Heart left ventricle (tissue), 11 donors: ENCODE results near the gene TRAF3. TPM values are rescaled to one million over a fixed set of nuclear protein-coding genes. Genes with fewer than 3 reads are reported as not detected.

Source experiments
- polyA plus RNA-seq, 2 donors: library from polyadenylated mRNA; stranded (reverse); fragments of 200-250 nt; gene quantifications; one replicate each; pipeline ENCODE4 v1.2.3, GENCODE V29; 2013
- total RNA-seq, 9 donors: library from RNA; depleted of rRNA in 2 of 9; stranded (reverse); fragments of >200 nt in 2 of 9; fragmentation: NEBNext Ultra II Directional in 3 of 9; extraction: Animal tissue kit (Norgen Biotek cat#: 25700) in 3 of 9; gene quantifications; one replicate each; pipeline versions ENCODE4 v1.1.0 to v1.2.4, GENCODE V29; 2016 to 2023
- donor health status: ischemic (EF 13 %, LVEDD 7.1; RV severe dilation, severe dysfunction).
- donor health status: healthy with polysubstance abuse.
- donor health status: DM: no; HTN: yes; CAD: no.
- donor health status: DM: no; HTN: no; CAD: no.
- donor health status: ischemic (EF 25% LVEDD 5.7; RV mildly dilated, moderate dysfunction).
- donor health status: healthy.
- donor health status: DM: yes; HTN: yes; CAD: no.
- donor health status: PGD.
- donor health status: nonischemic (EF 23%, LVEDD 6.1; RV moderate dilation, normal function).

TRAF3 gene
- total and polyA plus RNA-seq, 11 donors = 1.6 to 20.6 (median 10.6) TPM

Other genes starting within 250 kb of the TRAF3 start
- gene RCOR1, start 184.8 kb upstream of the TRAF3 start, total RNA-seq = 10 to 100 TPM in 6 of 9 donors, 1 to 10 TPM in 3; 8.5 to 20.9 (median 12.8) TPM
- gene RCOR1, start 184.8 kb upstream of the TRAF3 start, polyA plus RNA-seq = 10 to 100 TPM in 1 of 2 donors, 1 to 10 TPM in 1; 2.7 to 11.1 TPM
- under 1 TPM in 1 of 9 donors, not detected in 8; 0.36 TPM for gene AMN, start 145.2 kb downstream of the TRAF3 start, total RNA-seq
- gene AMN, start 145.2 kb downstream of the TRAF3 start, polyA plus RNA-seq = under 1 TPM; 0.11 to 0.21 TPM